HG03432 (cell line): ENCODE data around the gene ZNF446.
"Not testable (repeated sequence)": the region's sequence is repeated elsewhere in the genome, so short reads cannot be mapped to it uniquely, and the experiment has no call there.

ENCODE experiments used
- ATAC-seq: cut with Tn5 transposase; IDR thresholded peaks from one replicate; pipeline ENCODE4 v1.9.1; 2021; ENCODE audit warnings: mild to moderate bottlenecking, moderate library complexity; ENCODE audit not compliant: unreplicated experiment

Gene ZNF446

GRCh38 chr19:58475714-58476497 lies at the start of gene ZNF446:
Gene ZNF446 (plus strand): TSS chr19:58476352. CDS start chr19:58477219, 867 bp downstream.
- ATAC-seq, result peak; percentile 82

- ATAC-seq, result no peak
These were observed 47.5 kb upstream of the ZNF446 start for GRCh38 chr19:58428617-58429016.

GRCh38 chr19:58429745-58430144 lies 46.4 kb upstream of the ZNF446 start:
- ATAC-seq, result no peak

GRCh38 chr19:58434217-58434616 lies 41.9 kb upstream of the ZNF446 start:
- no peak for ATAC-seq

GRCh38 chr19:58439576-58440554 lies 36.3 kb upstream of the ZNF446 start, which contains the start of gene ZNF132:
Gene ZNF132 (minus strand): TSS chr19:58440153. CDS start chr19:58439821, 332 bp downstream.
- peak; percentile 95 for ATAC-seq

GRCh38 chr19:58440556-58440955 lies 35.6 kb upstream of the ZNF446 start:
- ATAC-seq, result no peak

GRCh38 chr19:58442986-58443385 lies 33.2 kb upstream of the ZNF446 start:
- ATAC-seq, result not testable (repeated sequence)

GRCh38 chr19:58448860-58449259 lies 27.3 kb upstream of the ZNF446 start:
- not testable (repeated sequence) for ATAC-seq

- not testable (repeated sequence) for ATAC-seq
These were observed 26.2 kb upstream of the ZNF446 start for GRCh38 chr19:58449980-58450379.

- peak; percentile 19 for ATAC-seq
These were observed 25.2 kb upstream of the ZNF446 start for GRCh38 chr19:58450856-58451357.

- ATAC-seq, result peak; percentile 94
These were observed 24.6 kb upstream of the ZNF446 start, which contains the start of gene ZNF324B for GRCh38 chr19:58451358-58452101. Gene ZNF324B (plus strand): TSS chr19:58451622. CDS start chr19:58453702, 2,080 bp downstream.

- ATAC-seq, result no peak
These were observed 22.4 kb upstream of the ZNF446 start for GRCh38 chr19:58453743-58454142.

- ATAC-seq, result no peak
These were observed 20.8 kb upstream of the ZNF446 start for GRCh38 chr19:58455306-58455705.

- no peak for ATAC-seq
These were observed 20.0 kb upstream of the ZNF446 start for GRCh38 chr19:58456111-58456510.

- ATAC-seq, result no peak
These were observed 16.1 kb upstream of the ZNF446 start for GRCh38 chr19:58460039-58460438.

- peak; percentile 15 for ATAC-seq
These were observed 9.9 kb upstream of the ZNF446 start for GRCh38 chr19:58466089-58466759.

GRCh38 chr19:58466760-58467589 lies 9.2 kb upstream of the ZNF446 start, which contains the start of gene ZNF324:
Gene ZNF324 (plus strand): TSS chr19:58467080. CDS start chr19:58469186, 2,106 bp downstream.
- ATAC-seq, result peak; percentile 88

GRCh38 chr19:58468216-58468839 lies 7.8 kb upstream of the ZNF446 start:
- ATAC-seq, result no peak
